HEK293T (cell line): ENCODE measurements around the gene TPSD1.
"Not testable (repeated sequence)": the region's sequence is repeated elsewhere in the genome, so short reads cannot be mapped to it uniquely, and the experiment has no call there.

Experiments
- FOXK2 ChIP-seq: fragments of 450-650 bp; IDR thresholded peaks from 2 replicates; pipeline ENCODE4 v1.6.1; 2016; ENCODE audit warnings: mild to moderate bottlenecking
- FOXM1 ChIP-seq: fragments of 450-650 bp; IDR thresholded peaks from 2 replicates; pipeline ENCODE4 v1.6.1; 2017; ENCODE audit warnings: mild to moderate bottlenecking, borderline replicate concordance
- HDGF ChIP-seq: fragments of 450-650 bp; IDR thresholded peaks from 2 replicates; pipeline ENCODE4 v1.6.1; 2017; ENCODE audit warnings: antibody characterized with exemption, borderline replicate concordance
- SP1 ChIP-seq: fragments of 450-650 bp; IDR thresholded peaks from 2 replicates; pipeline ENCODE4 v1.6.1; 2017
- TARDBP ChIP-seq: fragments of 450-650 bp; IDR thresholded peaks from 2 replicates; pipeline ENCODE4 v1.6.1; 2016
- TF ChIP-seq, protein P1 (sequence below): fragments of 450-650 bp; IDR thresholded peaks from 2 replicates; pipeline ENCODE4 v1.6.1; 2016

DNA sequence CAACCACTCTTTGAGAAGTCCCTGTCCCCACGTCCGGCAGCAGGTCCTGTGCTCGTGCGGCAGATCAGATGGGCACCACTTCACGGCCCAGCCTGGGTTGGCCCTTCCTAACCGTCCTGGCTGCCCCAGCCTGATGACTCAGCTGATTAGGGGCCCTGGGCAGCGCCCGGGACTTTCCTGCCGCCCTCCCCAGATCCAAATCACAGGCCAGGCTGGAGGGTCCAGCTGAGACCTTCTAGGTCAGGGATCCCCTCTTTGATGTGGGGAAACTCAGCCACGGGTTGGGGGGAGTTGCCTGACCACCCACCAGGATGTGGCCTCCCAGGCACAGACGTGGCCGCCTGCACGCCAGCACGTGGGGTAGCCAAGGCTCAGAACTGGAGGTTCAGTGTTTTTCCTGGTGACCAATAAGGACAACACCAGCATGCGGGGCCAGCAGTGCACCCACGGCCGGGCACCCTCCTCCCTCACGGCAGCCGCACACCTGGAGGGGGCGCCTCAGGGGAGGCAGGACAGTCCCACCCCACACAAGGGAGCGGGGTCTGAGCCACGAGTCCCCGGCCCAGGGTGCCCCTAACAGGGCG lies 30.0 kb upstream of the TPSD1 start:
- not testable (repeated sequence) for TF ChIP-seq FOXK2, HDGF, TARDBP, FOXM1, SP1
- TF ChIP-seq, protein P1, sequence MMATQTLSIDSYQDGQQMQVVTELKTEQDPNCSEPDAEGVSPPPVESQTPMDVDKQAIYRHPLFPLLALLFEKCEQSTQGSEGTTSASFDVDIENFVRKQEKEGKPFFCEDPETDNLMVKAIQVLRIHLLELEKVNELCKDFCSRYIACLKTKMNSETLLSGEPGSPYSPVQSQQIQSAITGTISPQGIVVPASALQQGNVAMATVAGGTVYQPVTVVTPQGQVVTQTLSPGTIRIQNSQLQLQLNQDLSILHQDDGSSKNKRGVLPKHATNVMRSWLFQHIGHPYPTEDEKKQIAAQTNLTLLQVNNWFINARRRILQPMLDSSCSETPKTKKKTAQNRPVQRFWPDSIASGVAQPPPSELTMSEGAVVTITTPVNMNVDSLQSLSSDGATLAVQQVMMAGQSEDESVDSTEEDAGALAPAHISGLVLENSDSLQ, result not testable (repeated sequence)
